Prostate gland (tissue), 2 donors: ENCODE results near the gene ERGIC3. TPM values are rescaled to one million over a fixed set of nuclear protein-coding genes. Genes with fewer than 3 reads are reported as not detected.
"Not testable (repeated sequence)": the region's sequence is repeated elsewhere in the genome, so short reads cannot be mapped to it uniquely, and the experiment has no call there.

Source experiments
- DNase-seq: peaks from one replicate; pipeline ENCODE4 v3.0.0-alpha.2; 2019; ENCODE audit warnings: low spot score
- H3K27ac ChIP-seq, 2 donors: fragments of 200-600 bp; sonication (generic); 2 replicates each; pipeline ENCODE4 v1.5.1; 2017 to 2019
- H3K27me3 ChIP-seq: fragments of 200-600 bp; sonication (generic); replicated peaks from 2 replicates; pipeline ENCODE4 v1.5.1; 2019; ENCODE audit not compliant: insufficient read depth
- H3K36me3 ChIP-seq, 2 donors: fragments of 200-600 bp; sonication (generic); 1 replicate in 1 of 2; 2 replicates in 1 of 2; pipeline versions ENCODE4 v1.5.1 to v1.8.1; 2017 to 2019
- H3K4me1 ChIP-seq: fragments of 200-600 bp; sonication (generic); replicated peaks from 2 replicates; pipeline ENCODE4 v1.5.1; 2019
- H3K4me3 ChIP-seq, 2 donors: fragments of 200-600 bp; sonication (generic); 2 replicates each; pipeline ENCODE4 v1.5.1; 2017 to 2019
- H3K9me3 ChIP-seq: fragments of 200-600 bp; sonication (generic); 2 replicates; pipeline ENCODE4 v1.5.1; 2017
- CTCF ChIP-seq, 4 experiments: fragments of 200-600 bp in 2 of 4; fragments of 450-650 bp in 2 of 4; sonication (generic) in 2 of 4; IDR thresholded peaks; 1 replicate in 3 of 4; 2 replicates in 1 of 4; pipeline ENCODE4 v1.5.1; 2016 to 2019; ENCODE audit warnings: antibody characterized with exemption in 4 of 4, mild to moderate bottlenecking in 2 of 4, moderate library complexity in 2 of 4
- POLR2A ChIP-seq: fragments of 450-650 bp; IDR thresholded peaks from one replicate; pipeline ENCODE4 v1.6.1; 2016; ENCODE audit warnings: antibody characterized with exemption, mild to moderate bottlenecking
- POLR2AphosphoS5 ChIP-seq: sonication (generic); formaldehyde crosslinking; IDR thresholded peaks from one replicate; pipeline ENCODE4 v1.6.1; 2017; ENCODE audit warnings: antibody characterized with exemption
- WGBS: methylation state at CpG from one replicate; pipeline ENCODE4 v1.1.5; 2018; 5-methylcytosine and 5-hydroxymethylcytosine counted together
- intact Hi-C: fragments of 100-400 bp; cut with DNase I; formaldehyde crosslinking; loops from one replicate; pipeline ENCODE4 v1.14.2; 2022
- total RNA-seq, 2 donors: library from RNA; depleted of rRNA; stranded (reverse); fragments of >200 nt; gene quantifications; one replicate each; pipeline ENCODE4 v1.1.0, GENCODE V29; 2016

The ERGIC3 gene
- total RNA-seq, 2 donors from 2014 or later, result 277 to 282 TPM

GRCh38 chr20:35547329-35547728, 5.5 kb downstream of the ERGIC3 start:
- Histone ChIP-seq H3K4me3 (no peak overlapping the region), H3K4me1 (peaks cover 6% of the 10 kb centered on the region), H3K36me3 (no peaks in the 10 kb centered on the region), H3K27me3 (no peaks in the 10 kb centered on the region), H3K9me3 (no peaks in the 10 kb centered on the region), H3K27ac (no peak overlapping the region)
- WGBS, result 83% methylated on average over 9 of the region's 9 CpGs
- TF ChIP-seq CTCF (IDR thresholded peaks at IDR 0.05) (no peak), POLR2A (no peak), POLR2AphosphoS5 (no peak)
- intact Hi-C loops, result loop anchor here (10.0 kb wide), 1 partner anchor 83 kb away; no protein-coding TSS in a partner anchor
- no peak for DNase-seq

- H3K9me3 ChIP-seq, result no peaks in the 10 kb centered on the region
- H3K36me3 ChIP-seq, result peaks cover 0 to 4% of the 10 kb centered on the region in 2 donors
- H3K4me1 ChIP-seq, result no peaks in the 10 kb centered on the region
- H3K27me3 ChIP-seq, result no peaks in the 10 kb centered on the region
- DNase-seq, result no peak
- 63% methylated on average over 4 of the region's 4 CpGs for WGBS
- TF ChIP-seq POLR2AphosphoS5, result no peak
- TF ChIP-seq POLR2A, result no peak
- TF ChIP-seq CTCF (IDR thresholded peaks at IDR 0.05), result no peak
- intact Hi-C loops, result no loop called here
- H3K4me3 ChIP-seq, result no peak overlapping the region
- H3K27ac ChIP-seq, result no peak overlapping the region
Observed at GRCh38 chr20:35551503-35551902, 9.6 kb downstream of the ERGIC3 start.

GRCh38 chr20:35552914-35553313, 11.0 kb downstream of the ERGIC3 start:
- H3K27ac ChIP-seq, result no peak overlapping the region

GRCh38 chr20:35555461-35555860, 13.6 kb downstream of the ERGIC3 start:
- DNase-seq, H3K27me3 ChIP-seq, H3K9me3 ChIP-seq, H3K36me3 ChIP-seq, H3K4me1 ChIP-seq, H3K4me3 ChIP-seq, H3K27ac ChIP-seq, intact Hi-C loops: not testable (repeated sequence)
- 71% methylated on average over 4 of the region's 4 CpGs for WGBS

More at GRCh38 chr20:35552914-35553313, 11.0 kb downstream of the ERGIC3 start:
- H3K27me3 ChIP-seq, result no peaks in the 10 kb centered on the region
- H3K9me3 ChIP-seq, result no peaks in the 10 kb centered on the region
- intact Hi-C loops, result no loop called here
- TF ChIP-seq POLR2A, result no peak
- no peak for TF ChIP-seq POLR2AphosphoS5
- TF ChIP-seq CTCF (IDR thresholded peaks at IDR 0.05), result no peak
- no peak overlapping the region for H3K4me3 ChIP-seq
- WGBS, result 100% methylated on average over 3 of the region's 3 CpGs
- peaks cover 0 to 4% of the 10 kb centered on the region in 2 donors for H3K36me3 ChIP-seq
- DNase-seq, result no peak
- no peaks in the 10 kb centered on the region for H3K4me1 ChIP-seq

GRCh38 chr20:35555951-35556645, 14.2 kb downstream of the ERGIC3 start:
- H3K4me3 ChIP-seq, result no peak overlapping the region
- H3K4me1 ChIP-seq, result no peaks in the 10 kb centered on the region
- no peak for DNase-seq
- WGBS, result 94% methylated on average over 21 of the region's 21 CpGs
- no peaks in the 10 kb centered on the region for H3K9me3 ChIP-seq
- intact Hi-C loops, result no loop called here
- H3K27ac ChIP-seq, result no peak overlapping the region
- TF ChIP-seq POLR2A, result no peak
- TF ChIP-seq POLR2AphosphoS5, result no peak
- no peak for TF ChIP-seq CTCF (IDR thresholded peaks at IDR 0.05)
- H3K36me3 ChIP-seq, result peaks cover 0 to 4% of the 10 kb centered on the region in 2 donors
- no peaks in the 10 kb centered on the region for H3K27me3 ChIP-seq
